GM13977 (cell line): Measurements from ENCODE around the gene MOV10.

ENCODE experiments used
- DNase-seq: peaks from one replicate; pipeline ENCODE4 v3.0.0; 2012; ENCODE audit warnings: low spot score
- in situ Hi-C: fragments of 300-500 bp; cut with MboI; formaldehyde crosslinking; loops from one replicate; pipeline ENCODE4 v1.12.0; 2022; ENCODE audit warnings: low sequenced_read_pairs, low pct_unique_long_range_greater_than_20kb, mixed read lengths, inconsistent platforms; ENCODE audit not compliant: unreplicated experiment
- TF ChIP-seq, protein P1 (sequence below): IDR thresholded peaks from 2 replicates; pipeline ENCODE4 v1.5.1; 2012; ENCODE audit warnings: mild to moderate bottlenecking, control low read depth; ENCODE audit not compliant: insufficient read depth; ENCODE audit errors: extremely low read depth, missing control alignments

MOV10 gene

GRCh38 chr1:112711041-112711440, 36.6 kb downstream of the MOV10 start:
- in situ Hi-C loops, result no loop called here
- DNase-seq, result no peak
- TF ChIP-seq, protein P1, sequence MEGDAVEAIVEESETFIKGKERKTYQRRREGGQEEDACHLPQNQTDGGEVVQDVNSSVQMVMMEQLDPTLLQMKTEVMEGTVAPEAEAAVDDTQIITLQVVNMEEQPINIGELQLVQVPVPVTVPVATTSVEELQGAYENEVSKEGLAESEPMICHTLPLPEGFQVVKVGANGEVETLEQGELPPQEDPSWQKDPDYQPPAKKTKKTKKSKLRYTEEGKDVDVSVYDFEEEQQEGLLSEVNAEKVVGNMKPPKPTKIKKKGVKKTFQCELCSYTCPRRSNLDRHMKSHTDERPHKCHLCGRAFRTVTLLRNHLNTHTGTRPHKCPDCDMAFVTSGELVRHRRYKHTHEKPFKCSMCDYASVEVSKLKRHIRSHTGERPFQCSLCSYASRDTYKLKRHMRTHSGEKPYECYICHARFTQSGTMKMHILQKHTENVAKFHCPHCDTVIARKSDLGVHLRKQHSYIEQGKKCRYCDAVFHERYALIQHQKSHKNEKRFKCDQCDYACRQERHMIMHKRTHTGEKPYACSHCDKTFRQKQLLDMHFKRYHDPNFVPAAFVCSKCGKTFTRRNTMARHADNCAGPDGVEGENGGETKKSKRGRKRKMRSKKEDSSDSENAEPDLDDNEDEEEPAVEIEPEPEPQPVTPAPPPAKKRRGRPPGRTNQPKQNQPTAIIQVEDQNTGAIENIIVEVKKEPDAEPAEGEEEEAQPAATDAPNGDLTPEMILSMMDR, result no peak

DNA sequence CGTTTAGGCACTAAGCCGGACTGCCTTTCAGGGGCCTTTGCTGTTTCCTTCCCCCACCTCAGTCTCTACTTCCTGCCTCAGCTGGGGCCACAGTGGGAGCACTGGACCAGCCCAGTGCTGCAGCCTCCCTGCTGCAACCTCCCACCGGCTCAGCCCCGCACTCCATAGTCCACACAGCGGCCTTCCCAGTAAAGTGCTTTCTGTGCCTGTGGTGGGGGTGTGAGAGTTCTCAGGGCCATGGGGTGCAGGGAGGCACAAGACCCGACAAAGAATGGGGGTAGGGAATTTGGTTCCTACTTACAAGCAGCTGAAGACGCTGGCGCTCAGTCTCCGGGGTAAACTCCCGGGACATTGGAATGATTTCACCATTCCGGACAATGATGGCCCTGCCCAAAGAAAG, 37.2 kb downstream of the MOV10 start:
- in situ Hi-C loops, result no loop called here
- DNase-seq, result no peak
- TF ChIP-seq, protein P1, result no peak

DNA sequence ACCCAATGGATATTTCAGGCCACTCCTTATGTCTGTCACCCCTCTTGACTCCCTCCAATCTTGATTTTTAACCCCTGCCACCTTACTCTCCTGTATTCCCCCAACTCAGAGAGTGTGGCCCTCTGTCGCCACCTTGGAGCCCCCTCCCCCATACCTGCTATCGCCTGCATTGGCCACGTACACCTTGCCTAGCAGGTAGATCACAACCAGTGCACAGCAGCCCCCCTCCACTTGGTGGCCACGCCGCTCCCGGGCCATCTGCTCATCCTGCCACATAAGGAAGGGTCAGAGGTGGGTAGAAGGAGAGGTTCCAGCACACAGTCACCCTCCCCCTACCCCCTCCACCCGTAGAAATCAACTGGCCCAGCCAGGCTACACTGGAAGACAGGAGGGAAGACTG, 37.7 kb downstream of the MOV10 start:
- no peak for DNase-seq
- in situ Hi-C loops, result no loop called here
- TF ChIP-seq, protein P1, result no peak

DNA sequence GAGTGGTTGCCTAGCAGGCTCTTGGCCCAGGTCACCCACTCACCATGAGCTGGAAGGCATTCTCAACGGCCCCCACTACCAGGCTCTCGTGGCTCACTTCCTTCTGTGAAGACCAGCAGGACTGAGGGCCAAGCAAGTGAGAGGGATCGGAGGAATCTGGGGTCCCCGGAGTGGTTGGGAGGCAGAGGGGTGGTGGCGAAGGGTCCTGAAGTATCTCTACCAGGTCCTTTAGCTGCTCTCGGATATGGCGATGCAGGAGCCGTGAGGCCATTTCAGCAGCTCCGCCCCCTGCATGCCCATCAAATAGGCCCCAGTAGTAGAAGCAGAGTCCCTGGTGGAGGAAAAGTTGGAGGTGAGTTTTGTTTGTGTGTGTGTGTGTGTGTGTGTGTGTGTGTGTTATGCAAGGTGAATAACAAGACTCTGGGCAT, 38.3 kb downstream of the MOV10 start:
- DNase-seq, result no peak
- TF ChIP-seq, protein P1, result no peak
- in situ Hi-C loops, result no loop called here

GRCh38 chr1:112713466-112714312, 39.2 kb downstream of the MOV10 start:
- in situ Hi-C loops, result no loop called here
- DNase-seq, result peak; percentile 64

GRCh38 chr1:112714313-112715263, 40.1 kb downstream of the MOV10 start:
- in situ Hi-C loops, result no loop called here

More at GRCh38 chr1:112713466-112714312, 39.2 kb downstream of the MOV10 start:
- TF ChIP-seq, protein P1, result no peak

More at GRCh38 chr1:112714313-112715263, 40.1 kb downstream of the MOV10 start:
- no peak for DNase-seq
- TF ChIP-seq, protein P1, result no peak
